SU-DHL-6 (cell line): ENCODE results near the gene ARHGEF39.
"Not testable (repeated sequence)": the region's sequence is repeated elsewhere in the genome, so short reads cannot be mapped to it uniquely, and the experiment has no call there.

Source experiments
- H2AFZ ChIP-seq: fragments of 200-600 bp; sonication (generic); 2 replicates; pipeline ENCODE4 v1.6.1; 2014; ENCODE audit warnings: low read depth, mild to moderate bottlenecking, moderate library complexity, mixed read lengths, antibody characterized with exemption, low read length; ENCODE audit not compliant: severe bottlenecking
- H3F3A ChIP-seq: fragments of 200-600 bp; shearing (Covaris generic); 2 replicates; pipeline ENCODE4 v1.6.0; 2016; ENCODE audit warnings: antibody characterized with exemption, mild to moderate bottlenecking; ENCODE audit not compliant: insufficient read depth
- H3K27ac ChIP-seq: fragments of 200-600 bp; sonication (generic); 2 replicates; pipeline ENCODE4 v1.5.1; 2016; ENCODE audit warnings: low read depth, mild to moderate bottlenecking, low read length, moderate library complexity, mixed read lengths
- H3K27me3 ChIP-seq: fragments of 200-600 bp; sonication (generic), shearing (Covaris generic); 2 replicates; pipeline ENCODE4 v1.6.0; 2014; ENCODE audit warnings: mild to moderate bottlenecking, low read length
- H3K36me3 ChIP-seq: fragments of 200-600 bp; sonication (generic); 2 replicates; pipeline ENCODE4 v1.6.1; 2014; ENCODE audit warnings: mild to moderate bottlenecking, low read length, mixed read lengths
- H3K4me2 ChIP-seq: fragments of 300-600, 200-600 bp; shearing (Covaris generic), sonication (generic); 2 replicates; pipeline ENCODE4 v1.6.0; 2014; ENCODE audit warnings: low read length, low read depth, mild to moderate bottlenecking; ENCODE audit not compliant: poor library complexity, severe bottlenecking
- H3K4me3 ChIP-seq: fragments of 200-600 bp; sonication (generic); 2 replicates; pipeline ENCODE4 v1.5.1; 2014; ENCODE audit warnings: antibody characterized with exemption, low read length, mild to moderate bottlenecking, mixed read lengths; ENCODE audit not compliant: insufficient read depth, poor library complexity, severe bottlenecking
- H3K79me2 ChIP-seq: fragments of 200-600 bp; sonication (generic); 2 replicates; pipeline ENCODE4 v1.6.1; 2014; ENCODE audit warnings: mild to moderate bottlenecking, low read length, moderate library complexity; ENCODE audit not compliant: insufficient read depth
- H3K9ac ChIP-seq: fragments of 200-600 bp; sonication (generic); 2 replicates; pipeline ENCODE4 v1.7.0; 2014; ENCODE audit warnings: mild to moderate bottlenecking, low read length
- H3K9me2 ChIP-seq: fragments of 200-600 bp; sonication (generic); replicated peaks from 2 replicates; pipeline ENCODE4 v1.6.1; 2014; ENCODE audit warnings: low read length; ENCODE audit not compliant: insufficient read depth
- H3K9me3 ChIP-seq: fragments of 200-600 bp; sonication (generic); 2 replicates; pipeline ENCODE4 v1.6.1; 2014; ENCODE audit warnings: low read length, mixed read lengths; ENCODE audit not compliant: insufficient read depth
- H4K20me1 ChIP-seq: fragments of 200-600 bp; sonication (generic); 2 replicates; pipeline ENCODE4 v1.6.1; 2014; ENCODE audit warnings: low read depth, mild to moderate bottlenecking, antibody characterized with exemption, low read length, moderate library complexity, mixed read lengths
- CTCF ChIP-seq: fragments of 200-600 bp; sonication (generic); IDR thresholded peaks from one replicate; pipeline ENCODE4 v1.5.1; 2017; ENCODE audit warnings: antibody characterized with exemption, mild to moderate bottlenecking, low read length, moderate library complexity; ENCODE audit not compliant: insufficient read depth, poor library complexity, severe bottlenecking
- EZH2phosphoT487 ChIP-seq: fragments of 200-600 bp; sonication (generic), shearing (Covaris generic); conservative IDR thresholded peaks from 2 replicates; pipeline ENCODE4 v1.6.1; 2018; ENCODE audit warnings: mild to moderate bottlenecking, antibody characterized with exemption, low read length, moderate library complexity, mixed read lengths

The ARHGEF39 gene

GRCh38 chr9:35637427-35637955, 27.5 kb downstream of the ARHGEF39 start:
- H3K79me2 ChIP-seq, H3K27me3 ChIP-seq, H3K9ac ChIP-seq, H3K36me3 ChIP-seq, H4K20me1 ChIP-seq, H3K9me3 ChIP-seq, H3K4me3 ChIP-seq, H3K4me2 ChIP-seq, H2AFZ ChIP-seq, H3K9me2 ChIP-seq: not testable (repeated sequence)
- peak overlapping the region; percentile 52 for H3K27ac ChIP-seq
- H3F3A ChIP-seq = peaks cover 41% of the 10 kb centered on the region

- H3K9ac ChIP-seq = peak overlapping the region; percentile 40
Measured at GRCh38 chr9:35636877-35637246, 28.1 kb downstream of the ARHGEF39 start.

GRCh38 chr9:35636135-35636876, 28.7 kb downstream of the ARHGEF39 start:
- H3K9me2 ChIP-seq = no peaks in the 10 kb centered on the region
- peak overlapping the region; percentile 88 for H3K27ac ChIP-seq
- TF ChIP-seq EZH2phosphoT487 (no peak), CTCF (no peak)
- no peaks in the 10 kb centered on the region for H3K79me2 ChIP-seq
- H3K9ac ChIP-seq = peak overlapping the region; percentile 40
- no peaks in the 10 kb centered on the region for H3K9me3 ChIP-seq
- no peak overlapping the region for H2AFZ ChIP-seq
- H3K27me3 ChIP-seq = no peaks in the 10 kb centered on the region
- peak overlapping the region; percentile 17 for H3K4me3 ChIP-seq
- peak overlapping the region; percentile 59 for H3K4me2 ChIP-seq
- peaks cover 41% of the 10 kb centered on the region for H3F3A ChIP-seq
- no peaks in the 10 kb centered on the region for H3K36me3 ChIP-seq
- no peaks in the 10 kb centered on the region for H4K20me1 ChIP-seq

More at GRCh38 chr9:35636877-35637246, 28.1 kb downstream of the ARHGEF39 start:
- Histone ChIP-seq H3F3A (peaks cover 41% of the 10 kb centered on the region), H3K27ac (peak overlapping the region; percentile 88), H3K4me2 (peak overlapping the region; percentile 59)
- not testable (repeated sequence) for H4K20me1 ChIP-seq, H3K4me3 ChIP-seq, H3K36me3 ChIP-seq, H3K9me3 ChIP-seq, H3K79me2 ChIP-seq, H3K9me2 ChIP-seq, H3K27me3 ChIP-seq, H2AFZ ChIP-seq

GRCh38 chr9:35635730-35636129, 29.3 kb downstream of the ARHGEF39 start:
- no peaks in the 10 kb centered on the region for H3K9me2 ChIP-seq
- peak overlapping the region; percentile 7 for H3K4me3 ChIP-seq
- H3K9ac ChIP-seq = peak overlapping the region; percentile 40
- peaks cover 43% of the 10 kb centered on the region for H3F3A ChIP-seq
- H3K27me3 ChIP-seq = no peaks in the 10 kb centered on the region
- H3K79me2 ChIP-seq = no peaks in the 10 kb centered on the region
- H3K9me3 ChIP-seq = no peaks in the 10 kb centered on the region
- H3K36me3 ChIP-seq = no peaks in the 10 kb centered on the region
- no peaks in the 10 kb centered on the region for H4K20me1 ChIP-seq
- TF ChIP-seq EZH2phosphoT487 (no peak), CTCF (no peak)
- peak overlapping the region; percentile 88 for H3K27ac ChIP-seq
- peak overlapping the region; percentile 59 for H3K4me2 ChIP-seq
- H2AFZ ChIP-seq = no peak overlapping the region
